Neural cell (in vitro differentiated cells): ENCODE results near the gene C3orf33.

ENCODE experiments used
- CTCF ChIP-seq: fragments of 450-650 bp; IDR thresholded peaks from 2 replicates; pipeline ENCODE4 v1.5.1; 2014; ENCODE audit warnings: antibody characterized with exemption, mild to moderate bottlenecking, moderate library complexity; ENCODE audit not compliant: poor library complexity, severe bottlenecking
- EP300 ChIP-seq: fragments of 450-650 bp; conservative IDR thresholded peaks from 2 replicates; pipeline ENCODE4 v1.6.1; 2014; ENCODE audit warnings: antibody characterized with exemption, mild to moderate bottlenecking, moderate library complexity; ENCODE audit not compliant: poor library complexity, severe bottlenecking
- EZH2 ChIP-seq: fragments of 200-600, 300-800 bp; shearing (Covaris generic), sonication (generic); IDR thresholded peaks from 2 replicates; pipeline ENCODE4 v1.6.1; 2014; ENCODE audit warnings: antibody characterized with exemption, low read length, borderline replicate concordance, mild to moderate bottlenecking; ENCODE audit not compliant: insufficient read depth, poor library complexity, severe bottlenecking
- POLR2AphosphoS5 ChIP-seq: IDR thresholded peaks from 2 replicates; pipeline ENCODE4 v1.6.1; 2012
- RAD21 ChIP-seq: fragments of 450-650 bp; conservative IDR thresholded peaks from 2 replicates; pipeline ENCODE4 v1.6.1; 2014; ENCODE audit warnings: antibody characterized with exemption, mild to moderate bottlenecking, moderate library complexity
- SMC3 ChIP-seq: fragments of 450-650 bp; conservative IDR thresholded peaks from 2 replicates; pipeline ENCODE4 v1.6.1; 2014; ENCODE audit warnings: antibody characterized with exemption, mild to moderate bottlenecking, moderate library complexity; ENCODE audit not compliant: poor library complexity

- TF ChIP-seq CTCF (no peak), SMC3 (no peak), RAD21 (no peak), EZH2 (no peak), POLR2AphosphoS5 (no peak), EP300 (no peak)
Observed at GRCh38 chr3:155736381-155736780, 69.7 kb downstream of the C3orf33 start.
